ENCODE data around the gene IDH2. TPM values are rescaled to one million over a fixed set of nuclear protein-coding genes. Genes with fewer than 3 reads are reported as not detected.

IDH2 gene
- total RNA-seq, 1 experiment from 2014 or later, result 33.3 TPM

DNA sequence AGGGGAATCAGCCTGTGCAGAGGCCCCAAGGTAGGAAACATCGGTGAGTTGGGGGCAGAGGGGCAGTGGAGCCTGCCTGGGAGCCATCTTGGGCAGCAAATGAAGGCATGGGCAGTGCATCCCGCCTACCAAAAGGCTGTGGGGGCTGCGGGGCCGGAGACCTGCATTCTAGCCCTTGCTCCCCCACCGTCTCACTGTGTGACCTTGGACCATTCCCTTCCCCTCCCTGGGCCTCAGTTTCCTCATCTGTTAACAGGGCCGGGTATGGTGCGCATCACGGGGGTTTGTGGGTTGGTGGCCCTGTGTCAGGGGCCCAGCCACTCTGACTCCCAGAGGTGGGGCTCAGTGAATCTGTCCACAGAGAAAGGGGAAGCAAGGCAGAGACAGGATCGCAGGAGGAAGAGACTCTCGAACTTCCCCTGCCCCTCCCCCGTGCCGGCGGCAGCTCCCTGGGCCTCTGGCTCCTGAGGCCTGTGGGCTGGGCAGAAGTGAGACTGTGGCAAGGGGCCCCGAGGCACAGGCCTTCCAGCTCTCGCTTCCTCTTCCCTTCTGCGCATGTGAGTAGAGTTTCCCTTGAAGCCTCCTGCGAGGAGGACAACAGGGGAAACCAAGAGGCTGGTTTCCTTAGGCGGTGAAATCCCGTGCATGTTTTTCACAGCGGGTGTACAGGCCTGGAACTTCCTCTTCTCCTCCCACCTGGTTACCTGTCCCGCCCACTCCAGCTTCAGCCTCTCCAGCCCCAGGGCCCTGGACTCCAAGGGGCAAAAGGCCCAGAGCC is 42.9 kb downstream of the IDH2 start:
- in situ Hi-C loops (cut with HindIII; ENCODE audit: low pct_unique_long_range_greater_than_20kb, low sequenced_read_pairs), result no loop called here
- DNase-seq (ENCODE audit: low read depth, low spot score), result no peak

DNA sequence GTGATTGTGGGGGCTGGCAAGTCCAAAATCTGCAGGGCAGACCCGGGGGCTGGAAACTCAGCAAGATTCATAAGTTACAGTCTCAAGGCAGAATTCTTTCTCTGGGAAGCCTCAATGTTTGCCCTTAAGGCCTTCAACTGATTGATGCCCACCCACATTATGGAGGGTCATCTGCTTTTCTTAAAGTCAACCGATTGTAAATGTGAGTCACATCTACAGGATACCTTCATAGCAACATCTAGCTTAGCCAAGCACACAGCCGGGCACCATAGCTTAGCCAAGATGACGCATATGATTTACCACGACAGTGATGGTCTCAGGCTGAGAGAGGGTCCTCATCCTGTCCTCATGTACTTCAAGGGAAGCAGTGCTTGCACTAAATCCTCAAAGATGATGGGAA is 43.5 kb downstream of the IDH2 start:
- in situ Hi-C loops (cut with HindIII; ENCODE audit: low pct_unique_long_range_greater_than_20kb, low sequenced_read_pairs), result no loop called here
- no peak for DNase-seq (ENCODE audit: low read depth, low spot score)

DNA sequence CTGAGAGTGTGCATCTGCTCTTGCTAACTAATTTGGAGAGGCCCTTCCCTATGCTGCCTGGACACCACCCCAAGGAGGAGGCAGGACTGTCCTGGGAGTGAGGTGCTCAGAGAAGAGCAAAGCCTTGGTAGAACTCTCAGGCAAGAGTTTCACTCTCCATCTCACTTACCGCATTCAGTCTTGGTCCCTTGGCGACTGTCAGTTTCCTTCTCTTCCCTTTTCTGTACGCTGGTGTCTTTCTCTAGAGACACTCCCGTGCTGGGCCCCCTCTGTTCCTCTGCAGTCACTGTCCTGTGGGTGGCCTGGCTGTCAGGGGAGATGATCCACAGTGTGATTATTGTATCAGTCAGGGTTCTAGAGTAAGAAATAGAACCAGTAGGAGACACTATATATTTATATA is 44.0 kb downstream of the IDH2 start:
- DNase-seq (ENCODE audit: low read depth, low spot score), result no peak
- in situ Hi-C loops (cut with HindIII; ENCODE audit: low pct_unique_long_range_greater_than_20kb, low sequenced_read_pairs), result no loop called here

GRCh38 chr15:90056529-90056928 is 45.7 kb downstream of the IDH2 start:
- in situ Hi-C loops (cut with HindIII; ENCODE audit: low pct_unique_long_range_greater_than_20kb, low sequenced_read_pairs), result no loop called here
- no peak for DNase-seq (ENCODE audit: low read depth, low spot score)

- DNase-seq (ENCODE audit: low read depth, low spot score), result no peak
- in situ Hi-C loops (cut with HindIII; ENCODE audit: low pct_unique_long_range_greater_than_20kb, low sequenced_read_pairs), result no loop called here
Observed at GRCh38 chr15:90055182-90055581, 47.1 kb downstream of the IDH2 start.

GRCh38 chr15:90054618-90055097 is 47.6 kb downstream of the IDH2 start:
- in situ Hi-C loops (cut with HindIII; ENCODE audit: low pct_unique_long_range_greater_than_20kb, low sequenced_read_pairs), result no loop called here

GRCh38 chr15:90053685-90054466 is 48.4 kb downstream of the IDH2 start:
- in situ Hi-C loops (cut with HindIII; ENCODE audit: low pct_unique_long_range_greater_than_20kb, low sequenced_read_pairs), result no loop called here
- DNase-seq (ENCODE audit: low read depth, low spot score), result no peak

More at GRCh38 chr15:90054618-90055097, 47.6 kb downstream of the IDH2 start:
- DNase-seq (ENCODE audit: low read depth, low spot score), result peak; percentile 28

DNA sequence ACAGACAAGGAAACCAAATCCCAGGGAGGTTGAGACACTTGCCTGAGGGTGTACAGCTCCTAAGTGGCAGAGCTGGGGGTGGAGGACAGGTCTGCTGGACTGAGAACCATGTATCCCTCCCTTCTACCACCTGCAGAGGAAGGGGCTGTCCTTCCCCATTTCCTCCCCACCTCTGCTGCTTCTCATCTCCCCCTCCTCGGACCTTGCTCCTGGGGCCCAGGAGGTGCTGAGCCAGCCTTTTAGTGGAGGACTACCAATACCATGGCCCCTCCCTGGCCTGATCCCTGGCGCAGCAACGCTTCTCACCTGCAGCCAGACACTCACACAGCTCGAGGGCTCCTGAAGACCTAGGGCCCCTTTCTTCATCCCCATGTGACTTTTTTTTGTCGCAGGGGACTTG is 50.4 kb downstream of the IDH2 start:
- DNase-seq (ENCODE audit: low read depth, low spot score), result no peak
- in situ Hi-C loops (cut with HindIII; ENCODE audit: low pct_unique_long_range_greater_than_20kb, low sequenced_read_pairs), result no loop called here

- in situ Hi-C loops (cut with HindIII; ENCODE audit: low pct_unique_long_range_greater_than_20kb, low sequenced_read_pairs), result no loop called here
- no peak for DNase-seq (ENCODE audit: low read depth, low spot score)
Observed at GRCh38 chr15:90049666-90050604, 52.3 kb downstream of the IDH2 start.

DNA sequence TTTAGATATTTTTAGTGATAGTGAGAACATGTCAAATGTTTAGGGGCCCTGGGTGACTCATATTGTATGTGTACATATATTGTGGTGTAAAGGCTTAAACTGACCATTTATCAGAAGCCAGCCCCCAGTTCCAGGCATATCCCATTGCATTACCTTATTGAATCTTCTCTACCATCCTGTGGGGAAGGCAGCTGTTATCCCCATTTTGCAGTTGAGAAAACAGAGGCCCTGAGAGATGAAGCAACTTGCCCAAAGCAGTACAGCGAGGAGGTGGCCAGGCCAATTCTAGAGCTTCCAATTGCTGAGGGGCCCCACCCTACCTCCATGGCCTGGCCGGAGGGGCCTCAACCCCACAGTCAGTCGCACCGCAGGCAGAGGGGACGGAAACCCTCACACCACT is 53.2 kb downstream of the IDH2 start:
- DNase-seq (ENCODE audit: low read depth, low spot score), result no peak
- in situ Hi-C loops (cut with HindIII; ENCODE audit: low pct_unique_long_range_greater_than_20kb, low sequenced_read_pairs), result no loop called here

DNA sequence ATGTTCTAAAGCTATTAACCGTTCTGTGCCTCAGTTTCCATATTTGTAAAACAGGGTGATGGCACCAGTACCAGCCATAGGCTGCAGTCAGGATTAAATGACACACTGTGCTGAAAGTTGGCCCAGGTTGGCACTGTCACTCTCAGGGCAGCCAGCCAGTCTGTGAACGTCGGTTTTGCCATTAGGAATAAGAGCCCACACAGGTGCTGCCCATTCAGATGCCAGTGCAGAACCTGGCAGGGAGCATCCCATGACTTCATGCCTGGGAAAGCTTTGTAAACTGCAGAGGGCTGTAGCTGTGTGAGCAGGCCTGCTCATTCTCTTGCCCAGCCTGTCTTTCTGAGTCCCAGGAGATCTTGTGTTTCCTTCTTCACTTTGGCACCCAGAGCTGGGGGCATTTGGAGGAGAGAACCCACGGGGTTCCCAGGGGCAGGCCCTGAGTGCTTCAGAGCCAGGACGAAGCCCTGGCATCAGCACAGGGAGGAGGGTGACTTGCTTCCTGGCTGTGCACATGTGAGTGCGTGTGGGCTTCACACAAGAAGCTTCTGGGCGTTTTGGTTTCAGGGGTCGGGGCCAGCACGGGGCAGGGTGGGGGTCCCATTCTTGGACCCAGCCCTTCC is 54.2 kb downstream of the IDH2 start:
- in situ Hi-C loops (cut with HindIII; ENCODE audit: low pct_unique_long_range_greater_than_20kb, low sequenced_read_pairs), result no loop called here
- DNase-seq (ENCODE audit: low read depth, low spot score), result no peak

- in situ Hi-C loops (cut with HindIII; ENCODE audit: low pct_unique_long_range_greater_than_20kb, low sequenced_read_pairs), result no loop called here
- no peak for DNase-seq (ENCODE audit: low read depth, low spot score)
Observed at GRCh38 chr15:90046911-90047392, 55.3 kb downstream of the IDH2 start.

GRCh38 chr15:90046289-90046688 is 56.0 kb downstream of the IDH2 start:
- no peak for DNase-seq (ENCODE audit: low read depth, low spot score)
- in situ Hi-C loops (cut with HindIII; ENCODE audit: low pct_unique_long_range_greater_than_20kb, low sequenced_read_pairs), result no loop called here

GRCh38 chr15:90044916-90045371 is 57.3 kb downstream of the IDH2 start:
- in situ Hi-C loops (cut with HindIII; ENCODE audit: low pct_unique_long_range_greater_than_20kb, low sequenced_read_pairs), result no loop called here
- no peak for DNase-seq (ENCODE audit: low read depth, low spot score)

- DNase-seq (ENCODE audit: low read depth, low spot score), result no peak
- in situ Hi-C loops (cut with HindIII; ENCODE audit: low pct_unique_long_range_greater_than_20kb, low sequenced_read_pairs), result no loop called here
Observed at GRCh38 chr15:90044191-90044590, 58.1 kb downstream of the IDH2 start.

DNA sequence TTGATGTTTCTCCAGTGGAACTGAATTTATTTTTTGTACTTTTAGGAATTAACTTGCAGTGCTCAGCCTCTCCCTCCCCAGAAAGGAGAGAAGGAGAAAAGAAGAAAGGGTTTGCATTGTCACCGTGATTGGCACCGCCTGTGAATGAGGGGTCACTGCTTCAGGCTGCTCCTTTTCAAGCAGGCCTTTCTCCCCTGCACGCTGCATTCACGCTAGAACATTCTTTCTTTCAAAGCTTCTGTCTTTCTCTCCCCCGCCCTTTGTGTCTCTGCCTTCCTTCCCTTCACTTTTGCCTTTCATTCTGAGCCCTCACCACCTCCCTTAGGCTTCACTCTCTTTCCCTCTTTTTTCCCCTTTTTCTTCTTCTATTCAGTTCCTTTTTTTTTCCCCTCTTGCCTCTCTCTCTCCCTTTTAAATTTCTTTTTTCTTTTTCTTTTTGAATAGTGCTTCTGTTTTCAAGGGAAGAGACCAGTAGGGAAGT is 58.7 kb downstream of the IDH2 start:
- no peak for DNase-seq (ENCODE audit: low read depth, low spot score)
- in situ Hi-C loops (cut with HindIII; ENCODE audit: low pct_unique_long_range_greater_than_20kb, low sequenced_read_pairs), result no loop called here
